T1000 (cell line): ENCODE results near the gene CNNM3.

Experiments
- DNase-seq: peaks from one replicate; lab custom pipeline; 2025; ENCODE audit warnings: mixed read lengths; lab: John Stamatoyannopoulos, UW

CNNM3 gene

DNA sequence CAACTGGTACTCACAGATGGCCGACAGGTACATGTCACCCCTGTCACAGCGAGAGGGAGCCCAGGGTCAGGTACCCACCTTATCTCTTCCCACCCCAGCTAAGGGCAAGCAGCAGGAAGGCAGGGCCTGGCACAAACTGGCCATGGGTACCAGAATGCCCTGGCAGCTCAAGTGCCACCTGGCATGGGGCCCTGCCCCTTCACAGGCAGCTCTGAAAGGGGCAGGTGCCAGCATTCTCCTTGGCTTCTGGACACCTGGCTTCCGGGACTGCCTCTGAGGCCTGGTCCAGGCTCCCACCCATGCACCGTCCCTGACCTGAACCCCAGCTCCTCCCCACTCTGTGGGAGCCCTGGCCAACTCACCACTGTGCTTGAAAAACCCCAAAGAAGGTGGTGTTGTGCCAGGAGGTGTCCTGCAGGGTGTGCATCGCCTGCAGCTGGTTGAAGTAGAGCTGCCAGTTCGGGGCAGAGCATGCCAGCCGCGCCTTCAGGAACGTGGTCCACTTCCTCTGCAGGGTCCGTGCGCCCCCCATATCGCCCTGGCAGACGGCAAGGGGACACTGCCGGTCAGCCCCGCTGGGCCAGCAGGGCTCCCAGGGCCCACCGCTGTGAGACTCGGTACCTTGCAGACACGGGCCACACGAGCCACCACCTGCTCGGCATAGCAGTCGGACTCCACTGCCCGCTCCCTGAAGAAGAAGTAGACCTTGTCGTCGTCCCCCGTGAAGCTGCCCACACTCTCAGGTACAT is 48.4 kb downstream of the CNNM3 start:
- no peak for DNase-seq

DNA sequence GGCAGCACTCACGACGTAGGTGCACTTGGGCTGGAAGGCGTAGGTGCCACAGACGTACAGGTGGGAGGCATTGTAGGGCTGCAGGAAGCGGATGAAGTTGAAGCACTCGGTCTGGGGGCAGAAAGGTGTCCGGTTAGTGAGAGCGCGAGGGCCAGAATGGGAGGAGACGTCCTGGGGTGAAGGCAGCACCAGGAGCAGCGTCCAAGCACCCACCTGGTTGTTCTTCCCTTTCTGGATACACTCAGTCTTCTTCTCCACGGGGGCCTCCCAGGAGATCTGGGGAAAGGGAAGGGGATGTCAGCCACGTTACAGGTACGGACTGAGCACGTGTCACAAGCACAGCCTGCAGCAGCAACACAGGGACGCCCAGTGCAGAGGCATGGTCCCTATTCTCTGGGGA is 49.6 kb downstream of the CNNM3 start:
- DNase-seq = no peak

DNA sequence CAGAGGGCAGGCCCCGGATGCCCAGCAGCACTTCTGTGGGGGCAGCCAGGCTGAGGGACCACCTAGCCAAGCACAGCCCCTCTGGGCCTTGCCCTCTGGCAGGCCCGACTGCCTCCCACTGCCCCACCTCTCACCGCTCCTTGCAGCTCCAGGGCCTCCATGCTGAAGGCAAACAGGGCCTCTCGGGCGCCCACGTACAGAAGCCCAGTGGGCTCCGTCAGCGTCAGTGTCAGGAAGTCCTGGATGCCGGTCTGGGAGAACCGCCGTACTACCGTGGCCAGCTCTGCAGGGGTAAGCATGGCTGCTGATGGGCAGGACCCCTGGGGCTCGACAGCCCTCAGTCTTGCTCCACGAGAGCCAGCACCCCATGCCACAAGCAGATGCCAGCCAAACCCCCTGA is 50.1 kb downstream of the CNNM3 start:
- no peak for DNase-seq

GRCh38 chr2:96866586-96866985 is 50.5 kb downstream of the CNNM3 start:
- no peak for DNase-seq

DNA sequence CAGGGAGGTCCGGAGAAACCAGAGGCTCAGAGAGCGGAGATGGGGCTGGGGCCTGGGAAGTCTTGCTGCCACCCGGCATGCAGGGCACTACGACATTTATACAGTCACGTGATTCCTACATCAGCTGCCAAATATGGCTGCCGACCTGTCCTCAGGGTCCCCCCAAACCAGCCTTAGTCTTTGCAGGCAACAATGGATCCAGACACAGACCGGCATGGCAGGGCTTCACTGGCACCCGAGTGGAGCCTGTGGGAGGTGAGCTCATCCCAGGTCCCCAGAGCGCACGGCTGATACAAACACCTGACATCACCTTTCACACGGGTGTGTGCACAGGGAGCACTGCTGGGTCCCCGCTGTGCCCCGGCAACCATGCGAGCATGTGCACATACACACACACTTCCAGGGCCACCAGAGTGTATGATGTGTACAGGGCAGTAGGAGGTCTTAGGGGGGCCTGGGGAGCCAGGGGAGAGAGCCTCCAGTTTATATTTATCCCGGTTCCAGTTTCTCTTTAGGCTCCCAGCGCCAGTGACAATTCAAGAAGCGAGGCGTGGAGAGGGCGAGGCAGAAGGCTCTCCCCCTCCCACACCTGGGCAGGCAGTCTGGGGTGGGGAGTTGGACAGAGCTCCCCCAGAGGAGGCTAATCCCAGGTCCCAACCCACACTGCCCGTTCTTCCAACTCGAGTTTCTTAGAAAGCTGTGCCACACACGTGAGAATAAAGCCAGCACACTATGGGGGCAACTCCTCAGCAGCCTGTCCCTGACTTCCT is 51.1 kb downstream of the CNNM3 start:
- DNase-seq = no peak

DNA sequence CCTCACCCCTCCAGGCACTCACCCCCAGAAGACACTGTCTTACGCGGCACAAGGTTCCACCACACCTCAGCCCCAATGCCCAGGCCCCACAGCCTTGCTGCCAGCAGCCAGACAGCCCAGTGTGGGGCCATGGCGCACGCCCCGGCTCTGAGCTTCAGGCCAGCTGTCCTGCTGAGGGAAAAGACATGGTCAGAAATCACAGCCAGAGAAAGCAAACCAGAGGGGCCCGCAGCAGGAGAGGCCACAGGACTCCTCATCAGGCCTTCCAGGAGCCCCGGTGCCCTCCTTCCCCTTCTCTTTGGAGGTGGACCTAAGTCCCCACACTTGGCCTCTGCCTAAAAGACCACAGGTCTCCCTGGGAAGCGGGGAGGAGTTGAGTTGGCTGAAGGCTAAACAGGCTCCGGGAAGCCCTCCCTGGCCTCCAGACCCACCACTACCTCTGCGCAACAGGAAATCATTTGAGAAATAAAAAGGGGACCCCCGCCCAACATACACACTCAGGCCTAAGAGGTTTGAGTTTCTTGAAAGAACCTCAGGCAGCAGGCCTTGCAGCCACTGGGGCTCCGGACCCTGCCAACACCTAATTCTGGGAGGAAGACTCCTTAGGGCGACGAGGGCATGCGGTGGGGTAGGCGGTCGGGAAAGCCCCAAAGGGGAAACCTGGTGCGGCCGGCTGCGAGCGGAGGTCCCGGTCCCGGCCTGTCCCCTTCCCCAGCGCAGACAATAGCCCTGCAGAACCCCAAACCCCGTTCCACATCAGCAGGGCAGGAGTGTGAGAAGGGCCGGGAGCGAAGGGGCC is 51.9 kb downstream of the CNNM3 start:
- no peak for DNase-seq

- peak; percentile 75 for DNase-seq
Observed at GRCh38 chr2:96868555-96869280, 52.6 kb downstream of the CNNM3 start.

DNA sequence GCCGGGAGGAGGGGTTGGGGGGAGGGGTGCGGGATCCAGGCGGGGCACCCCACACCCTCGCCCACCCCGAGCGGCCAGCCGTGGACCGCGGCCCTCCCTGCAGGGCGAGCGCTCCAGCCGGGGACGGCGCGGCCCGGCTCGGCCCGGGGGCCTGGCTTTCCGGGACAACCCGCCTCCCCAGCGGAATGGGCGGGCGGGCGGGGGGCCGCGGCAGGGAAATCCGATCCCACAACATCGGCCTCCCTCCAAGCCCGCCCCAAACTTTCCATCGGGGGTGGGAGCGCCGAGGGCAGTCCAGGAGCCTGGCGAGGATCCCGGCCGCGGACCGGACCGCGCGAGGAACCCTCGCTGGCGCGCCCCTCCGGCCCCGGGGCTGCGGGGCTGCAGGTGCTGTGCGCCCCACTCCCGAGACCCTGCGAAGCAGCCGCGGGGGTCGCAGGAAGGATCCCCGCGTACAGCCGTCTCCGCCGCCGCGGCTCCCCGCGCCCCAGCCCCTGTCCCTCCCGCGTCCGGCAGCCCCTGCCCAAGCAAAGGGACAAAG is 53.3 kb downstream of the CNNM3 start:
- peak; percentile 27 for DNase-seq

GRCh38 chr2:96869822-96870625 is 54.0 kb downstream of the CNNM3 start, which contains the start of gene SEMA4C:
Gene SEMA4C, minus strand, starts transcription at chr2:96870080. Its CDS starts 2,194 bp downstream, at chr2:96867886.
- DNase-seq = no peak

- DNase-seq = no peak
Observed at GRCh38 chr2:96870626-96871255, 54.7 kb downstream of the CNNM3 start.

DNA sequence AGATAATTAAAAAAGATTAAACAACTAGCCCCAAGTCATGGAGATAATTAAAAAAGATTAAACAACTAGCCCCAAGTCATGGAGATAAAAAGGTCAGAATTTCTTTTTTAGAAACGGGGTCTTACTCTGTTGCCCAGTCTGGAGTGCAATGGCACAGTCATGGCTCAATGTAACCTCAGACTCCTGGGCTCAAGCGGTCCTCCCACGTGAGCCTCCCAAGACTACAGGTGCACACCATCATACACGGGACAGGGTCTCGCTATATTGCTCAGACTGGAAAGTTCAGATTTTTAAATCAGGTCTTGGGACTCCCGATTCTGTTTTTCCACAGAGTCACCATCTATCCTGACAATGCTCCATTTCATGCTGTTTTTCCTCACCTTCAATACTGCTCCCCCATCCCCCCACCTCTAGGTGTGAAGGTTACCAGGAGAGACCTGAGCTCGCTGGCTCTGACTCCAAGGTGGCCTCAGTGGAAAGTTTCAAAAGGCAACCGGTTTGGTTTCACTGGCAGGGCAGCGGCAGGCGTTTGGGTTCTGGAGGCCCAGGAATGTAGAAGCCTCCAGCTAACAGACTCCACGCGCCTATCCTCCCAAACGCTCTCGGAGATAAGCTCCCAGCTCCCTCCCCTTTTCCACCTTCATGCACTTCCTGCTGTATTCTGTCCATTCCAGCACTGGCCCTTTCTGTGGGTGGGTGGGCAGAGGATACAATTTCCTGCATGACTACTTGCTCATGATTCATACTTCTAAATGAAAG is 56.7 kb downstream of the CNNM3 start:
- DNase-seq = no peak

DNA sequence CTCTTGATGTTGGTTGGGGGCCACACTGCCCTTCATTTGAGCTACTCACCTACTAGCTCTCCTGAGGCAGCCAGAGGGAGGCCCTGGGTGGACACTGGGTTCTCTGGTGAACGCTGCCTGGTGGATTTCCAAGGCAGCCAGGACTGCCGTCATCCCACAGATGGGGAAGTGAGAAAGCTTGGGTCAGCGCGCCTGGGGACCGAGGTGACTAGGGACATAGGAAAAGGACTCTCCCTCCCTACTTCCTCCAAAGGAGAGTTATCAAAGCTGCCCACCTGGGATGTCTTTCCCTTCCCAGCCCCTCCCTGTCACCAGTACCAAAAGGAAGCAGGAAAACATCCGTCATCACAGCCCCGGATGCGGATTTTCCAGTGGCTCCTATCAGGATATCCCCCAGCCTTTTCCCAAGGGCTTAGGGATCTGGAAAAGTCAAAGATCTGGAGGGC is 57.6 kb downstream of the CNNM3 start:
- no peak for DNase-seq

DNA sequence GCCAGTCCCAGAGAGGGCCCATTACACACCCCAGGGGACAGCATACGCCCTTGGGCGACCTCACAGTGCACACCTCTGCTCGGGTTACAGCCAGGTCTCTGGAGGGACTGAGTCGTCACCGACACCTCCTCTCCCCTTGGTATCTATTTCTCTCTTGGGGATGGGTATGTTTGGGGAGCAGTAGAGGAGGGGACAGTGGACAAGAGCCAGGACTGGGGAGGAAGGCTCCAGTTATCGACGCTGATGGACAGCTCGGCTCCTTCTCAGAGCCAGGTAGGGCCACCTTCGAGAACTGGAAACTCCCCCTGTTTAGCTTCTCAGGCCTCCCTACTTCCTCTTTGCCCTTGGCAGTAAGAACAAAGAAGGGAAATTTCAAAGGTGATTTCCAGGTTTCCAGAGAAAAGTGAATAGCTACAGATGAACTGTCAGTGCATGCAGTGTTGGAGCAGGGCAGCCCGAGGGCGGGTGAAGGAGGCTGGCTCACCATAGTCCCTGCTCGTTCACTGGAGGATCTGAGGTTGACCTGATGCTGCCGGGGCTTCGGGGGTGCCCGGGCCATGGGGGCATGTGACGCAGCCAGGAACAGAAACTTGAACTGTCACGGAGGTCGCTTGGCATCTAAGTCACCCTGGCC is 58.2 kb downstream of the CNNM3 start:
- no peak for DNase-seq

- DNase-seq = no peak
Observed at GRCh38 chr2:96875498-96876268, 59.6 kb downstream of the CNNM3 start.

- no peak for DNase-seq
Observed at GRCh38 chr2:96876269-96877041, 60.4 kb downstream of the CNNM3 start.

- no peak for DNase-seq
Observed at GRCh38 chr2:96877042-96877451, 61.0 kb downstream of the CNNM3 start.

DNA sequence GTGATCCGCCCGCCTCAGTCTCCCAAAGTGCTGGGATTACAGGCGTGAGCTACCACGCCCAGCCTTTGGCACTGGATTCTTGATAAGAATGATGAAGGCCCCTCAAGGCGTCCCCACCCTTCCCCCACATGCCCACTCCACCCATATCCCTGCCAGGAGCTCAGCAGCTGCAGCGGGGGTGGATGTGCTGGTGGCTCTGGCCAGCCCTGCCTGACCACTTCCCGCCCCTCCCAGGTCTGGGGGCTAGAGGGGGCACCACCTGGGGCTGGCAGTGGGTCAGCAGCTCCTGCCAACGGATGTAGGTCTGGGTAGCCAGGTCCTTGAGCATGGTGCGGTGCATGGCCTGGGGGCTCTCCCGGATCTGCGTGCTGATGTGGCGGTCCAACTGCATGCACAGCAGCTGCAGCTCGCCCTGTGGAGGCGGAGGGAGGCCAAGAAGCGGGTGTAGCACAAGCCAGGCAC is 61.6 kb downstream of the CNNM3 start:
- no peak for DNase-seq
